Keratinocyte (primary cell): Measurements from ENCODE around the gene SELENOV. TPM values are rescaled to one million over a fixed set of nuclear protein-coding genes. Genes with fewer than 3 reads are reported as not detected.

Experiments
- DNase-seq: peaks from one replicate; pipeline ENCODE4 v3.0.0-alpha.2; 2011; ENCODE audit warnings: low read depth, missing footprints, low spot score
- FAIRE-seq: peaks from 2 replicates; lab custom pipeline; 2011; peaks lifted over from hg19 to GRCh38; lab: Jason Lieb, UNC
- H2AFZ ChIP-seq: 2 replicates; pipeline ENCODE4 v1.6.0; 2012; ENCODE audit warnings: low read length, control low read depth, inconsistent platforms; ENCODE audit not compliant: control insufficient read depth
- H3K27ac ChIP-seq: 2 replicates; pipeline ENCODE4 v1.5.1; 2011; ENCODE audit warnings: low read length; ENCODE audit not compliant: control insufficient read depth, insufficient read depth
- H3K27me3 ChIP-seq: 3 replicates; pipeline ENCODE4 v1.6.0; 2011; ENCODE audit warnings: low read length; ENCODE audit not compliant: control insufficient read depth, insufficient read depth; ENCODE audit errors: extremely low read depth
- H3K36me3 ChIP-seq, 2 experiments: 2 replicates in 1 of 2; 3 replicates in 1 of 2; pipeline ENCODE4 v1.5.1; 2011; ENCODE audit warnings: low read length in 2 of 2, mild to moderate bottlenecking in 1 of 2; ENCODE audit not compliant: control insufficient read depth in 2 of 2, insufficient read depth in 2 of 2; ENCODE audit errors: extremely low read depth in 1 of 2
- H3K4me1 ChIP-seq: 3 replicates; pipeline ENCODE4 v1.5.1; 2011; ENCODE audit warnings: low read length; ENCODE audit not compliant: control insufficient read depth, insufficient read depth; ENCODE audit errors: extremely low read depth
- H3K4me2 ChIP-seq: 3 replicates; pipeline ENCODE4 v1.6.0; 2011; ENCODE audit warnings: low read depth, low read length; ENCODE audit not compliant: control insufficient read depth, insufficient read depth; ENCODE audit errors: extremely low read depth
- H3K4me3 ChIP-seq, 3 experiments: fragments of 200-600 bp in 1 of 3; sonication (generic) in 1 of 3; 2 replicates in 2 of 3; 3 replicates in 1 of 3; pipeline ENCODE4 v1.5.1; 2011 to 2016; ENCODE audit warnings: low read length in 3 of 3, mild to moderate bottlenecking in 3 of 3, control low read depth in 2 of 3, inconsistent platforms in 1 of 3, low read depth in 1 of 3, mixed read lengths in 1 of 3, mixed run types in 1 of 3, moderate library complexity in 1 of 3; ENCODE audit not compliant: control insufficient read depth in 2 of 3, insufficient read depth in 2 of 3; ENCODE audit errors: extremely low read depth in 1 of 3
- H3K79me2 ChIP-seq: 2 replicates; pipeline ENCODE4 v1.6.0; 2012; ENCODE audit warnings: low read length; ENCODE audit not compliant: control insufficient read depth, insufficient read depth
- H3K9ac ChIP-seq: 3 replicates; pipeline ENCODE4 v1.6.0; 2011; ENCODE audit warnings: low read length; ENCODE audit not compliant: control insufficient read depth, insufficient read depth; ENCODE audit errors: extremely low read depth
- H3K9me1 ChIP-seq: 3 replicates; pipeline ENCODE4 v1.6.0; 2011; ENCODE audit warnings: low read length; ENCODE audit not compliant: control insufficient read depth, insufficient read depth; ENCODE audit errors: extremely low read depth
- H3K9me3 ChIP-seq: 2 replicates; pipeline ENCODE4 v1.5.1; 2012; ENCODE audit warnings: low read depth, low read length; ENCODE audit not compliant: control insufficient read depth
- H4K20me1 ChIP-seq: 3 replicates; pipeline ENCODE4 v1.6.0; 2011; ENCODE audit warnings: low read length; ENCODE audit not compliant: control insufficient read depth, insufficient read depth; ENCODE audit errors: extremely low read depth
- EZH2 ChIP-seq: IDR thresholded peaks from one replicate; pipeline ENCODE4 v1.6.1; 2012; ENCODE audit warnings: inconsistent platforms, mild to moderate bottlenecking, low read length, moderate library complexity
- dilution Hi-C: fragments of 300-500 bp; cut with MboI; formaldehyde crosslinking; loops from one replicate; pipeline ENCODE4 v1.7.0; 2020; ENCODE audit warnings: low sequenced_read_pairs; ENCODE audit not compliant: extremely low pct_ligation_motif_present
- polyA plus RNA-seq, 5 experiments: library from polyadenylated mRNA; depleted of rRNA in 3 of 5; stranded (reverse) in 3 of 5; stranded (forward) in 1 of 5; unstranded in 1 of 5; fragments of >200 nt; gene quantifications; 1 replicate in 1 of 5; 2 replicates in 3 of 5; 3 replicates in 1 of 5; pipeline versions ENCODE4 v1.2.1 to v1.2.3, GENCODE V29; 2011 to 2012; ENCODE audit warnings: missing spikeins in 2 of 5, low read depth in 1 of 5, low replicate concordance in 1 of 5
- TF ChIP-seq, protein P1 (sequence below), 3 experiments: IDR thresholded peaks in 1 of 3; conservative IDR thresholded peaks in 1 of 3; optimal IDR thresholded peaks in 1 of 3; 2 replicates in 2 of 3; 3 replicates in 1 of 3; pipeline versions ENCODE3 to v1.5.1; 2011; ENCODE audit warnings: low read length in 3 of 3, mild to moderate bottlenecking in 3 of 3, moderate library complexity in 2 of 3, control low read depth in 1 of 3, inconsistent platforms in 1 of 3; ENCODE audit not compliant: insufficient read depth in 2 of 3; ENCODE audit errors: extremely low read depth in 1 of 3

SELENOV gene
- polyA plus RNA-seq, 1 donor (not counting 4 experiments of a cell fraction or from before 2014, with no cell fraction given), result not detected

DNA sequence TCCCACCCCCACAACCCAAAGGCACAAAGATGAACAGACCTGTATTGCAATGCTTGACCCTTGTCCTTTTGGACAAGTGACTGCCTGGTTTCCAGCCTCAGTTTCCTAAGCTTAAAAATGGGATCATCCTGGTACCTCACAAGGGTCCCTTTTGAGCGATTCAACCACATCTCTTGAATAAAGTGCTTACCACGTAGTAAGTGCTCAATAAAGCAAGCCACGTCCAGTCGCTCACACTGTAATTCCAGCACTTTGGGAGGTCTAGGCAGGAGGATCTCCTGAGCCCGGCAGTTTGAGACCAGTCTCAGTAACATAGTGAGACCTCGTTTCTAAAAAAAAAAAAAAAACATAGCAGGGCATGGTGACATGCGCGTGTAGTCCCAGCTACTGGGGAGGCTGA is 15.0 kb upstream of the SELENOV start:
- H3K4me2 ChIP-seq, result no peak overlapping the region
- H3K9me1 ChIP-seq, result peaks cover 2% of the 10 kb centered on the region
- no peak overlapping the region for H3K9ac ChIP-seq
- no peaks in the 10 kb centered on the region for H4K20me1 ChIP-seq
- H3K79me2 ChIP-seq, result no peaks in the 10 kb centered on the region
- no peak overlapping the region for H3K27ac ChIP-seq
- TF ChIP-seq, protein P1, sequence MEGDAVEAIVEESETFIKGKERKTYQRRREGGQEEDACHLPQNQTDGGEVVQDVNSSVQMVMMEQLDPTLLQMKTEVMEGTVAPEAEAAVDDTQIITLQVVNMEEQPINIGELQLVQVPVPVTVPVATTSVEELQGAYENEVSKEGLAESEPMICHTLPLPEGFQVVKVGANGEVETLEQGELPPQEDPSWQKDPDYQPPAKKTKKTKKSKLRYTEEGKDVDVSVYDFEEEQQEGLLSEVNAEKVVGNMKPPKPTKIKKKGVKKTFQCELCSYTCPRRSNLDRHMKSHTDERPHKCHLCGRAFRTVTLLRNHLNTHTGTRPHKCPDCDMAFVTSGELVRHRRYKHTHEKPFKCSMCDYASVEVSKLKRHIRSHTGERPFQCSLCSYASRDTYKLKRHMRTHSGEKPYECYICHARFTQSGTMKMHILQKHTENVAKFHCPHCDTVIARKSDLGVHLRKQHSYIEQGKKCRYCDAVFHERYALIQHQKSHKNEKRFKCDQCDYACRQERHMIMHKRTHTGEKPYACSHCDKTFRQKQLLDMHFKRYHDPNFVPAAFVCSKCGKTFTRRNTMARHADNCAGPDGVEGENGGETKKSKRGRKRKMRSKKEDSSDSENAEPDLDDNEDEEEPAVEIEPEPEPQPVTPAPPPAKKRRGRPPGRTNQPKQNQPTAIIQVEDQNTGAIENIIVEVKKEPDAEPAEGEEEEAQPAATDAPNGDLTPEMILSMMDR (optimal IDR thresholded peaks at IDR 0.05 in 1 of 3, IDR thresholded peaks at IDR 0.05 in 1 of 3, conservative IDR thresholded peaks at IDR 0.05 in 1 of 3; ENCODE audit: extremely low read depth in 1 of 3, insufficient read depth in 2 of 3, low read length in 3 of 3), result no peak
- no peak for TF ChIP-seq EZH2
- H3K9me3 ChIP-seq, result no peaks in the 10 kb centered on the region
- no peak for DNase-seq
- H3K27me3 ChIP-seq, result peaks cover 54% of the 10 kb centered on the region
- H3K4me1 ChIP-seq, result peaks cover 6% of the 10 kb centered on the region
- no peak overlapping the region for H2AFZ ChIP-seq
- no peak for FAIRE-seq
- H3K36me3 ChIP-seq, result no peaks in the 10 kb centered on the region
- H3K4me3 ChIP-seq, result no peak overlapping the region
- dilution Hi-C loops, result no loop called here

DNA sequence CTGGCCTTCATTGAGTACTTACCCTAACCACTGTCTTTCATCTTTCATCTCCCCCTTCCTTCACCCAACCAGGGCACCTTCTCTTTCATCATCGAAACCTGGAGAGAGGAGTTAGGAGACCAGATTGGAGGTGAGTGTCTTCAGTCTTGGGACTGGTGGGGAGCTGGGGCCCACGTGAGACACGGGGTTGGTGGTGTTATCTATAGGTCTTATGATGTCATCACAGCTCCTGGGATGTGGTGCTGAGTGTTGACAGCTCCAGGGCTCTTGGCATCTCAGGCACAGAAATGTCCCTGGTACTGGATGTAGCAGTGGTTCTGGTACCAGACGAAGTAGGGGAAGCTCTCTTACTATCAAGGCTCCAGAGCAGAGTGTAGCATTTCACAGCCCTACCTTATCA is 14.4 kb upstream of the SELENOV start:
- Histone ChIP-seq H3K9me3 (no peaks in the 10 kb centered on the region), H3K4me3 (no peak overlapping the region), H3K4me1 (peaks cover 6% of the 10 kb centered on the region), H3K4me2 (no peak overlapping the region), H3K79me2 (no peaks in the 10 kb centered on the region), H3K36me3 (no peaks in the 10 kb centered on the region), H3K27ac (no peak overlapping the region), H3K27me3 (peaks cover 54% of the 10 kb centered on the region), H4K20me1 (no peaks in the 10 kb centered on the region), H3K9me1 (peaks cover 2% of the 10 kb centered on the region), H3K9ac (no peak overlapping the region), H2AFZ (no peak overlapping the region)
- dilution Hi-C loops, result no loop called here
- no peak for DNase-seq
- no peak for FAIRE-seq
- TF ChIP-seq EZH2, result no peak

DNA sequence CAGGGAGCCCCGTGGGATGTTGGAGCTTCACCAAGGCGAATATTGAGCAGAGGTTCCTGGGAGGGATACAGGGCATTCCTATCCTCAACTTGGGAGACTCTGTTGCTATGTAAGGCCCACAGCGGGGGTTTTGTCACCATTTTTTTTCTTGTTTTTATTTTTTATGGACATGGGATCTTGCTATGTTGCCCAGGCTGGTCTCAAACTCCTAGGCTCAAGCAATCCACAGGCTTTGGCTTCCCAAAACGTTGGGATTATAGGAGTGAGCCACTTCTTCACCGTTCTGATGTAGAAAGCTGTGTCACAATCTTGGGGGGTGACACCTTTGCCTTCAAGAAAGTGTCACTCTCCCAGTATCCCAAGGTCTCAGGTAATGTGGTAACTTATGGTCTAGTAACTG is 13.6 kb upstream of the SELENOV start:
- Histone ChIP-seq H3K4me3 (no peak overlapping the region), H3K9me1 (peaks cover 2% of the 10 kb centered on the region), H3K4me1 (peaks cover 6% of the 10 kb centered on the region), H3K9me3 (no peaks in the 10 kb centered on the region), H3K79me2 (no peaks in the 10 kb centered on the region), H3K27me3 (peaks cover 57% of the 10 kb centered on the region), H3K4me2 (no peak overlapping the region), H3K27ac (no peak overlapping the region), H3K36me3 (no peaks in the 10 kb centered on the region), H4K20me1 (no peaks in the 10 kb centered on the region), H2AFZ (no peak overlapping the region), H3K9ac (no peak overlapping the region)
- TF ChIP-seq, protein P1 (optimal IDR thresholded peaks at IDR 0.05 in 1 of 3, IDR thresholded peaks at IDR 0.05 in 1 of 3, conservative IDR thresholded peaks at IDR 0.05 in 1 of 3; ENCODE audit: extremely low read depth in 1 of 3, insufficient read depth in 2 of 3, low read length in 3 of 3), result no peak
- TF ChIP-seq EZH2, result no peak
- no peak for DNase-seq
- FAIRE-seq, result no peak
- dilution Hi-C loops, result no loop called here
